NCI-H526 treated with DMSO at 0.1 percent for 48 hours (cell line): ENCODE results near the gene VENTX.

ENCODE experiments used
- DNase-seq: peaks from one replicate; lab custom pipeline; 2025; lab: John Stamatoyannopoulos, UW

Gene VENTX

DNA sequence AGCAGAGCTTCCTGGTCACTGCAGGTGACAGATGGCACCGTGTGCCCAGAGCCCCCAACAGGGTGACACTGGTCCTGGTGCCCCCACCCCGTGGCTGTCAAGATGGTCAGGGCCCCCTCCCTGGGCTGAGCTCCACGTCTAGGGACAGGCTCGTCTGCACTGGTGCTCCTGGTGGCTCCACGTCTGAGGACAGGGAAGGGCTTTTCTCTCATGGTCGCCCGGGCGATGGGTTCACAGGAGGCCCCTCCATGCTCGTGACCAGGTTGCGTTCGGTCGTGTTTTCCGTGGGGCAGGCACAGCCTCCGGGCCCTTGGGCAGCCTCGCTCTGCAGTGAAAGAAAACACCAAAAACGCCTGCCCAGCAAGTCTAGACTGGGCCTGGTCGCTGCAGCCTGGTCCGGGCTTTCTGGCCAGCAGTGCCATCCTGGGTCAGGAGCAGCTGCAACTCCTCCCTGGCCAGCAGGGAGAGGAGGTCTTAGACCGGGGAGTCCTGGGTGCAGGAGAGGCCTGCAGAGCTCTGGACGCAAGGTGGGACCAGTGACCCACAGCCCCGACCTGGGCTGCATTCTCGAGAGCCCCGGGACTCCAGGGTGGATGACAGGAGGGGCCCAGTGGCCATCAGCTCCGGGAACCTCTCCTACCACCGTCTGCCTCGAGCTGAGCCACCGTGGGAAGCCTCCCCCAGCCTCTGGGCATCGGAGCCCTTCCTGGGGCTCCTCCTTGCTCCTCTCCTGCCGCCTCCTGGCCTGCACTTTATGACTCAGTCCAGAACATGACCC is 35.5 kb upstream of the VENTX start:
- no peak for DNase-seq

DNA sequence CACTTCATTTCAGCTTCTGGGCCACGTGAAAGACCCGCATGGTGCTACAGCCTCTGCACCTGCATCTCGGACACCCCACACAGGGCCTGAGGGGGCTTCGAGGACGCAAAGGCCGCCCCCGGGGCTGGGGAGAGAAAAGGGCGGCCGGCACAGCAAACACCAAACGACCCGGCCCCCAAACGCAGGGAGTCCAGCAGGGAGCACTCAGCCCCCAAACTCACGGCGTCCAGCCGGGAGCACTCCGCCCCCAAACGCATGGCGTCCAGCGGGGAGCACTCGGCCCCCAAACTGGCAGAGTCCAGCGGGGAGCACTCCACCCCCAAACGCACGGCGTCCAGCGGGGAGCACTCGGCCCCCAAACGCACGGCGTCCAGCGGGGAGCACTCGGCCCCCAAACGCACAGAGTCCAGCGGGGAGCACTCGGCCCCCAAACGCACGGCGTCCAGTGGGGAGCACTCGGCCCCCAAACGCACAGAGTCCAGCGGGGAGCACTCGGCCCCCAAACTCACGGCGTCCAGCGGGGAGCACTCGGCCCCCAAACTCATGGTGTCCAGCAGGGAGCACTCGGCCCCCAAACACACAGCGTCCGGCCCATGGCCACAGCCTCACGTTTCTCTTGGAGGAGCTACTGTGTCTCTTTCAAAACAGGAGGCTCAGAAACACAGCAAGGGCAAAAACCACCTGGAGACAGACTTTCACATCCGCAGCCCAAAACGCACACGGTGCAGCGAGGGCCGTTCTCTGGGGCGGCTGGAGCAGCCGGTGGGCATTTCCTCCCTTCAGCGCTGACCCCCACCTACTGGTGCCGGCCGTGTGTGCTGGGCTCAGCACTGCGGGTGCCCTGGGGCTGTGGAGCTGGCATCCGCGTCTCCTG is 34.6 kb upstream of the VENTX start:
- no peak for DNase-seq

DNA sequence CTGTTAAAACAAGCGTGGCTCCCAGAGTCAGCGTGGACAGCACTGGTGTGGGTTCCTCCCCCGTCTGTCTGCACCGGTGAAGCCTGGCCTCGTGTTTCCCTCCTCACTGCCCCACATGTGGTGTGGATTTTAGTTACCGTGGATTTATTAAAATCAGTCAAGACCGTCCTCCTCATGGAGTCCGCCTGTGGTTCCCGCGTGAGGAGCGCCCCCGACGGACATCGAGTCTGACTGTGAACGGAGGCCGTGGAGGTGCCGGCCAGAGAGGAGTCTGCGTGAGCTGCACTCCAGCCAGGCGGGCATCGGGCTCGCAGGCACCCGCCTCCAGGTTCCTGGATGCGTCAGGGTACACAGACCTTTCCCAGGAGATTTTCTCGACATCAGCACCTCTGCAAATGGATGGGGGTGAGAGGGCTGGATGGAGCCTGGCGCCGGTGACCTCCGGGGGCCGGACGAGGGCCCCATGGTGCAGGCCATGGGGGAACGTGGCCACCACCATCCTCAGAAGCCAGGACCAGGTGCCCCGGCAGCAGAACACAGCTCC is 33.9 kb upstream of the VENTX start:
- no peak for DNase-seq

DNA sequence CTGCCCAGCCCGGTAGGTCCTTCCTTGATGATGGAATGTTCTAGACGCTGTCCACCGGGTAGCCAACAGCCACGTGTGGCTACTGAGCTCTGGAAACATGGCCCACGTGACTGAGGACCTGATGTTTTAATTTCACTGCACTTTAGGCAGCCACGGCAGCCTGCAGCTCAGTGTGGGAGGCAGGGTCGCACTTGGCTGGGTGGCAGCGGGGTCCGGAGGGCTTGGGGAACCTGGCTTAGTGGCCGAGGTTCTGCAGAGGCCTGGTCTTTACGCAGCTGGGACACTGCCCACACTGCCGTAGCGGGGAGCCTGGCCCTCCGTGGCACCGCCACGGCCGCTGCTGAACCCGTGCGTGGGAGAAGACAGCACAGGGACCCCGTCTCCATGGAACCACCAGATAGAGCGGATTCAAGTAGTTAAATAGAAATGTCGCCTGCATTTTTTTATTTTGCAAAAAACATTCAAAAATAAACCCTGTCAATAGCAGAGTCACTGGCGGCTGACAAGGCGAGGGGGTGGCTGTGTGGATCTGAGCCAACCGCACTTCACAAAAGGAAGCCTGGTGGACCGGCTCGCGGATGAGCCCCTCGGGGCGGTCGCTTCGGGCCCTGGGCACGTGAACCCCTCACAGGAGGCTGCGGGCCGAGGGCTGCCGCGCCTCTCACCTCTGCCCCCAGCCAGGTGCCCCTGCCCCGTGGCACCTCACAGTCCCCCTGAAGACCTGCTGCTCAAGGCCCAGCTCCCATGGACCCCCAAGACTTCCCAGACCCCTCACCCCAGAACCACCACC is 33.2 kb upstream of the VENTX start:
- DNase-seq, result no peak

DNA sequence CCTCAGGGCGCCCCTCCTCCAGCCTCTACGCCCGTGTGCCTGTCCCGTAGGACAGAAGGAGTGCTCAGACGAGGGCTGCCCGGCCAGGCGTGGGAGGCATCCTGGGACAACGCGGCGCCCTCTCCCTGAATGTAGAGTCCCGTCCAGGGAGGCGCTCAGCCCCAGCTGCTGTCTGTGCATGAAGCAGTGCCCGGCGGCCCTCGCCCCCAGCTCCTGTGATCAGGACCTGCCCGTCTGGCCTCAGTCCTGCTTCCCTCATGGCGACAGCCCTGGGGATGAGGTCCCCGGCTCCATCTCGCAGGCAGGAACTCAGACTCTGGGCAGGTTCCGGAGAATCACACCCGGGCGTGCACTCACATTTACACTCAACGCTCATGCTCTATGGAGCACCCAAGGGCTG is 32.5 kb upstream of the VENTX start:
- no peak for DNase-seq

DNA sequence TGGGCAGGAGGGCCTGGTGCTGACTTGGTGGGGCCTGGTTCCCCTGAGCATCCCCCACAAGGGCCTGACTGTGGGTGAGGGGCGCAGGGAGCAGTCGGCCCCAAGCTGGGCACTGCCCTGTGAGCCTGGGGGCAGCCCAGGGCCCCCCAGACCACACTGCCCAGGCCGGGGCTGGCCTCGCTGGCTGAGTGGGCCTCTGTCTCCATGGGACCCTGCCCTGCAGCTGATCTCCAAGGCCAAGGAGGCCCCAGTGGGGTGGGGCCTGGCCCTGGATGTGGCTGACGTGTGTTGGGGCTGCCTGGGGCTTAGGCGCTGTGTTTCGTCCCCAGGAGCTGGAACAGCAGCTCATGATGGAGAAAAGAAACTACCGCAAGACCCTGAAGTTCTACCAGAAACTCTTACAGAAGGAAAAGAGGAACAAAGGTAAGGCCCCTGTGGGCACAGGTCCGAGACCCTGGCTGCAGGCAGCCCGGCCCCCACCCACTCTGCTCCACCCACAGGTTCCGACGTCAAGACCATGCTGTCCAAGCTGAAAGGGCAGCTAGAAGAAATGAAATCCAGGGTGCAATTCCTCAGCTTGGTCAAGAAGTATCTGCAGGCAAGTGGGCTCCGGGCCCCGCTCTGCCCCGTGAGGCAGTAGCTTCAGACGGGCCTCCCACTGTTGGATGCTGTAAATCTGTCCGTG is 31.2 kb upstream of the VENTX start:
- DNase-seq, result no peak

DNA sequence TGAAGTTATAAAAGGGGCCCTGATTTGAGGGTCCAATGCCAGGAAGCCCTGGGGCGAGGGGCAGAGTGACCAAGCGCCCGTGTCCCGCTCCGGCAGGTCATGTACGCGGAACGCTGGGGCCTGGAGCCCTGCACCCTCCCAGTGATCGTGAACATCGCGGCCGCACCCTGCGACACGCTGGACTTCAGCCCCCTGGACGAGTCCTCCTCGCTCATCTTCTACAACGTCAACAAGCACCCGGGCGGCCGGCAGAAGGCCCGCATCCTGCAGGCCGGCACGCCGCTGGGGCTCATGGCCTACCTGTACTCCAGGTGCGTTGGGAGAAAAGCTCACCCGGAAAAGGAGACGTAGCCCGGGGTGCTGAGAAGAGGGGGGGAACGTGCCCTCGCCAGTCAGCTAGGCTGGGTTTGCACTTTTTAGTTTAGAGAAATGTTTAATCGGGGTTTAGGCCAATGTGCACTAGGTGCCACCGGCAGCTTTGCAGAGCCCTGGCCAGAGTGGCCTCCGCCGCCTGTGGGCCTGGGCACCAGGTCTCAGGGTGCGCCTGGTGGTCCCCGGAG is 30.5 kb upstream of the VENTX start:
- DNase-seq, result no peak

DNA sequence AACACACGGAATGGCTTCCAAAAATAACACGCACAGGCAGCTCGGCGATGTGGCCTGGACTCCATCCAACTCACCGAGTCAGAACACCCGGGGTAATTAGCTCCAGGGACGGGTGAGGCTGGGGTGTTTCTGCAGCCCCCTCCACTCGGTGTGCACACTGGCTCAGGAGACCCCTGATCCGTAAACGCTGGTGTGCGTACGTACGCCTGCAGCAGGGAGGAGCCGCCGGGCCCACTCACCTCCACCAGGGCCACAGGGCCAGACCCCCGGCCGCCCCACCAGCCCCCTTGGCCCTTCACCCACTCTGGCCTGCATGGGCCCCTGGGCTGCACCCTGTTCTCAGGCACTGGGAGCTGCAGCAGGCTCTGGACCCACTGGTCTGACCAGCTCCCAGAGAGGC is 30.0 kb upstream of the VENTX start:
- no peak for DNase-seq

DNA sequence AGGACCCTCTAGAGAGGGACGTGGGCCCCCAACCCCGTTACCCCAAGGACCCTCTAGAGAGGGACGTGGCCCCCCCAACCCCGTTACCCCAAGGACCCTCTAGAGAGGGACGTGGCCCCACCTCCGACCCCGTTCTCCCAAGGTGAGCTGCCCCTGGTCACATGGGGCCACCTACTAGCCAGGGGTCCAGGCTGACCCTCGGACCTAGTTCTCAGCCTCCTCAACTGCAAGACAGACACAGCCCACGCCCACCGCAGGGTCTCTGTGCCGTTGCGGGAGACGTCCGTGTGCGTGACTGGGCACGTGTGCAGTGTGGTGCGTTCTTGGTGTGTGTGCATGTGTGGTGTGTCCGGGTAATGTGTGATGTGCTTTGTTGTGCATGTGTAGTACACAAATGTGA is 29.2 kb upstream of the VENTX start:
- DNase-seq, result no peak

DNA sequence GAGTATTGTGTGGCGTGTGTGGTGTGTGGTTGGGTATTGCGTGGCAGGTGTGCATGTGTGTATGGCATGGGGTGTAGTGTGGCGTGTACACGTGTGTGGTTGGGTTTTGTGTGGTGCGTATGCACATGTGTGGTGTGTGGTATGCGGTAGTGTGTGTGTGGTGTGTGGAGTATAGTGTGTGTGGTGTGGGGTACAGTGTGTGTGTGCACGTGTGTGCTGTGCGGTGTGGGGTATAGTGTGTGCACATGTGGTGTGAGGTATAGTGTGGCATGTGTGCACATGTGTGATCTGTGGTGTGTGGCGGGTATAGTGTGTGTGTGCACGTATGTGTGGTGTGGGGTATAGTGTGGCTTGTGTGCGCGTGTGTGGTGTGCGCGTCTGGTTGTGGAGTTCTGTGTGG is 28.5 kb upstream of the VENTX start:
- DNase-seq, result no peak

DNA sequence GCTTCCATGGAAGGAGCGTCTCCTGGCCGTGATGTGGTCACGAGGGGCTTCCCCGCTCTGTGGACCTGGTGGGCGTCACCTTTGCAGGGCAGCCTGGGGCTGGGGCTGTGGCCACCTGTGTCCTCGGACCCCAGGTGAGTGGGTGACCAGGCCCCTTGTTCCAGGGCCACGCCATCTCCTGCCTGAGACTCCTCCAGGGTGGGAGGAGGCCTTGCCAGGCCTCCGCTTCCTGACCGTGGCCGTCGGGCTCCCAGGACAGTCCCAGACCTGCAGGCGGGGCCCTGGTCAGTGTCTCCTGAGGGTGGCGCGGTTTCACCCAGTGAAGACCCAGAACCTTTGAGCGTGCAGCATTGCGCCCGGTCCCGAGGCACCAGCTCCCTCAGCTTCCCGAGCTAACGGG is 28.0 kb upstream of the VENTX start:
- DNase-seq, result no peak

DNA sequence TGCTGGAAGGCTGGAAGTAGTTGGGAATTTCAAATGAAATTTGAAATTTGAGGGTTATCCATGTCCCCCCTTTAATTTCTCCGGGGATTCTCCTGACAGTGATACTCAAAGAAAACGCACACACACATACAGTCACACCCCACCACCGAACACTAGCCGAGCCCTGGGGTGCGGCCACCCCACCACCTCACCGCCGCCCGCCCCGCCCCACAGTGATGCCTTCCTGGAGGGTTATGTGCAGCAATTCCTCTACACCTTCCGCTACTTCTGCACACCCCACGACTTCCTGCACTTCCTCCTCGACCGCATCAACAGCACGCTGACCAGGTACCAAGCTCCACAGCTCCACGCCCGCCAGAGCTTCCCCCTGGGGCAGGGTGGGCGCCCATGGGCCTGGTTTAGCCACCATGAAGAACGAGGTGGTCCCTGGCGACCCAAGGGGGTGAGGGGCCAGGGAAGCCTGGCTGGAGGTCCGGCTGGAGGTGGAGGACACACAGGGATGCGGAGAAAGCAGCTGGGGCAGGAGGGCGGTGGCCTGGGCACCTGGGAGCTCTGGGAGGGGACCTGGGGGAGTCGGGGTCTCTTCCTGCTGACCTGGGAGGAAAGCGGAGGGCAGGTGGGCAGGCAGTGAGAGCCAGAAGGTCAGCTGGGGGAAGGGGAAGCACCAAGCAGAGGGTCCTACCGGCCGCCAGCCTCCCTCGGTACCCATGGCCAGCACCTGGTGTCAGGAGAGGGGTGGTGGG is 27.1 kb upstream of the VENTX start:
- DNase-seq, result no peak

DNA sequence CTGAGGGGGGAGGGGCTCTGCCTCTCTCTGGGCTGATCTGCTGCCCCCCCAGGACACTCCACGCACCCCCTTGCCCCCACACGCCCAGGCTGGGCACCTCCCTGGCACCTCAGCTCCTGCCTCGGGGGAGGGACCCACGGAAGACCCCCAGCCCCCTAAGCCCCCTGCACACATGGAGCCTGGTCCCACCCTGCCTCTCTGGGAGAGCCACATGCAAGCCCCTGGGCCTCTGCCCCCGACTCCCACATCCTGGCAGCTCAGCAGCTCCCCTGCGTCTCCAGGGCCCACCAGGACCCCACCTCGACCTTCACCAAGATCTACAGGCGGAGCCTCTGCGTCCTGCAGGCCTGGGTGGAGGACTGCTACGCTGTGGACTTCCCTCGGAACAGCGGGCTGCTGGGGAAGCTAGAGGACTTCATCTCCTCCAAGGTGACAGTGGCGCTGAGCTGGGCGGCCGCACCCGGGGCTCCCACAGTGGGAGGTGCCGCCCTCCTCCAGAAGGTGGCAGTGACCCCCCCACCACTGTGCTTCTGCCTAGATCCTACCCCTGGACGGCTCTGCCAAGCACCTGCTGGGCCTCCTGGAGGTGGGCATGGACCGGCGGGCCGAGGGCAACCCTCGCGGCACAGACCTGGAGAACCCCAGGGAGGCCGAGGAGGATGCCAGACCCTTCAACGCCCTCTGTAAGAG is 26.4 kb upstream of the VENTX start:
- no peak for DNase-seq

DNA sequence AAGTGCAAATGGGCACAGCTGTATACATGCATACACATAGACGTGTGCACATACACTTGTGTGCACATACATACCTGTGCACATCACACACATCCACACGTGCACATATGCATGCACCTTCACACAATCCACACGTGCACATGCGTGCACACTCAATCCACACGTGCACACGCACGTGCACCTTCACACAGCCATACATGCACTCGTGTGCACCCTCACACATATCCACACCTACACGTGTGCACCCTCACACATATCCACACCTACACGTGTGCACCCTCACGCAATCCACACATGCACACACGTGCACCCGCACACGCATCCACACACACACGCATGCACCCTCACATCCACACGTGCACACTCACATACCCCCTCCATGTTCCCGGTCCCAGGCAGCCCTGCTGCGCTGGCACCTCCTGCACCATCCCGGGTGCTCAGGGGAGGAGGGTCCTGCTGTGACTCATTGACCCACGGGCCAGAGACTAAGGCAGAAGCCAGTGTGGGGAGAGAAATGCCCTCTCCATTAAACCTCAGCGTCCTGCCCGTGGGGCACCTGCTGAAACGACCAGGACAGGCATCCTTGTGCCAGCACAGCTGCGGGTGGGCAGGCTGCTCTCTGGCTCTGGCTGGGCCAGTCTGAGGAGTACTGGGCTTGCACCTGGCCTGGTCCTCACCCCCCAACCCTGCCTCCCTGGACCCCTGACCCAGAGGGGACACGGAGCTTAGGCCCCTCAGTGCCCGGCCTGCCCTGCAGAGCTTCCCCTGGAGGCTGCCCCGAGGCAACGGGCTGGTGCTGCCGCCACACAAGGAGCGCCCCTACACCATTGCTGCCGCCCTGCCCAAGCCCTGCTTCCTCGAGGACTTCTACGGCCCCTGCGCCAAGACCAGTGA is 25.4 kb upstream of the VENTX start:
- DNase-seq, result no peak

DNA sequence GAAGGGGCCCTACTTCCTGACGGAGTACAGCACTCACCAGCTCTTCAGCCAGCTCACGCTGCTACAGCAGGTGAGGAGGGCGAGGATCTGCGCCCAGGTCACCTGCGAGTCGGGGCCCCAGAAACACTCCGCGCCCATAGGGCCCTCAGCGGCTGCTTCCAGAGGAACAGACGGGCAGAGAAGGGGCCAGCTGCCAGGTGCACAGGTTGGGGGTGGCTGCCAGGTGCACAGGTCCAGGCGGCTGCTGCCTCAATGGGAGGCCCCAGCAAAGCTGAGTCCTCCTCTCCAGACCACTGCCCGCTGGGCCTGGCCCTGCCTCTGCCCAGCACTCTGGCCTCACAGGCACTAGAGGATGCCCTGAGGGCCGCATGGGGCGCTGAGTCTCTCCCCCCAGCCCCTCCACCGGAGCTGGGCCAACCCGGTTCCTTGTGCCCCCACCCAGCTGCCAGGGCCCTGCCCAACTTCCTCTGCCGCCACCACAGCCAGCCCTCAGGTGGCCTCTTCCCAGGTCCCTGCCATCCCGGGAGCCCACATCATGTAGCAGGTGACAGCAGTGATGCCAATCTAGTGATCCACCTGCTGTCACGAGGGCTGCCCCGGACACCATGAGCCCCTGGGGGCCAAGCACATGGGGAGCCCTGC is 24.7 kb upstream of the VENTX start:
- DNase-seq, result no peak

DNA sequence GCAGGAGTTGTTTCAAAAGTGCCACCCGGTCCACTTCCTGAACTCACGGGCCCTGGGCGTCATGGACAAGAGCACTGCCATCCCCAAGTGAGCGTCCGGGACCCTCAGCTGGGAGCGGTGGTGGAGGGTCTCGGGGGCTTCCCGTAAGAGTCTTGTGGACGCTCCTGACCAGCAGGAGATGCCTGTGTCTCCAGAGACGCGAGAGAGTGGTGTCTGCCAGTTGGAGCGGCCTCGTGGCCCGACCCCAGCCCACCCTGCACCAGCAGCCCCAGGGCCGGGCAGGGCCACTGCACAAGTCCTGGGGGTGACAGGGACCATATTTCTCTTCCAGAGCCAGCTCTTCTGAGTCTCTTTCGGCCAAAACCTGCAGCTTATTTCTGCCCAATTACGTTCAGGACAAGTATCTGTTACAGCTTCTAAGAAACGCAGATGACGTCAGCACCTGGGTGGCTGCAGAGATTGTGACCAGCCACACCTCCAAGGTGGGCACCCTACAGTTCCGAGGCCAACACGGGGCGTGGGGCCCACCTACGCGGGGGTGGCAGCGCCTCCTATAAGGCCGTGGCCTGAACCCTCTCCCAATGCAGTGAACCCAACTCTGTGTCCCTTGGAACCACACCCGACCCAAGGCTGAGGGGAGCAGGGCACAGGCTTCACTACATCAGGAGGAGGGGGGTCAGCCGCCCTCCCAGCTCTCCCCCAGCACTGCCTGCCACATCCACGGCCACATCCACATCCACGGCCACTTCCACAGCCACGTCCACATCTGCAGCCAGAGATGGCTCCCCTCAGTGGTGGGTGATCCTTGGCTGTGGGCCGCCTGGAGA is 23.8 kb upstream of the VENTX start:
- DNase-seq, result no peak
